Neural cell (in vitro differentiated cells): ENCODE results near the gene AGPAT1. TPM values are rescaled to one million over a fixed set of nuclear protein-coding genes. Genes with fewer than 3 reads are reported as not detected.

Experiments
- H2AFZ ChIP-seq: fragments of 200-600, 300-800 bp; sonication (generic), shearing (Covaris generic); 2 replicates; pipeline ENCODE4 v1.6.0; 2014; ENCODE audit warnings: low read depth, mild to moderate bottlenecking, antibody characterized with exemption, low read length, moderate library complexity
- H3F3A ChIP-seq: fragments of 200-600 bp; shearing (Covaris generic); 2 replicates; pipeline ENCODE4 v1.6.1; 2016; ENCODE audit warnings: mild to moderate bottlenecking, moderate library complexity, mixed read lengths, antibody characterized with exemption, low read length; ENCODE audit not compliant: insufficient read depth, poor library complexity, severe bottlenecking
- H3K27ac ChIP-seq: fragments of 200-600, 300-800 bp; sonication (generic), shearing (Covaris generic); 2 replicates; pipeline ENCODE4 v1.5.1; 2014; ENCODE audit warnings: mild to moderate bottlenecking, low read length, moderate library complexity
- H3K27me3 ChIP-seq: fragments of 300-800, 200-600 bp; sonication (generic), shearing (Covaris generic); 2 replicates; pipeline ENCODE4 v1.6.0; 2014; ENCODE audit warnings: mild to moderate bottlenecking, low read depth, low read length, moderate library complexity; ENCODE audit not compliant: insufficient read depth
- H3K36me3 ChIP-seq: fragments of 300-800, 200-600 bp; sonication (generic), shearing (Covaris generic); 2 replicates; pipeline ENCODE4 v1.5.1; 2014; ENCODE audit warnings: mild to moderate bottlenecking, antibody characterized with exemption, low read length, moderate library complexity; ENCODE audit not compliant: insufficient read depth
- H3K4me2 ChIP-seq: fragments of 300-800, 200-600 bp; sonication (generic), shearing (Covaris generic); 2 replicates; pipeline ENCODE4 v1.6.0; 2014; ENCODE audit warnings: mild to moderate bottlenecking, low read length
- H3K4me3 ChIP-seq: fragments of 300-800, 200-600 bp; sonication (generic), shearing (Covaris generic); 2 replicates; pipeline ENCODE4 v1.5.1; 2014; ENCODE audit warnings: mild to moderate bottlenecking, low read length, moderate library complexity
- H3K79me2 ChIP-seq: fragments of 200-600 bp; shearing (Covaris generic); replicated peaks from 2 replicates; pipeline ENCODE4 v1.6.0; 2014; ENCODE audit warnings: mild to moderate bottlenecking, low read length, moderate library complexity; ENCODE audit not compliant: insufficient read depth
- H3K9ac ChIP-seq: fragments of 300-800, 200-600 bp; sonication (generic), shearing (Covaris generic); 2 replicates; pipeline ENCODE4 v1.6.1; 2016; ENCODE audit warnings: mild to moderate bottlenecking, low read length, mixed read lengths
- H3K9me2 ChIP-seq: fragments of 200-600 bp; shearing (Covaris generic); 2 replicates; pipeline ENCODE4 v1.6.1; 2016; ENCODE audit warnings: mild to moderate bottlenecking, low read length, mixed read lengths; ENCODE audit not compliant: insufficient read depth
- H3K9me3 ChIP-seq: fragments of 200-600, 300-800 bp; sonication (generic), shearing (Covaris generic); 2 replicates; pipeline ENCODE4 v1.6.1; 2016; ENCODE audit warnings: mild to moderate bottlenecking, mixed run types, low read length, moderate library complexity, mixed read lengths
- H4K20me1 ChIP-seq: fragments of 200-600 bp; shearing (Covaris generic); 2 replicates; pipeline ENCODE4 v1.6.1; 2016; ENCODE audit warnings: mild to moderate bottlenecking, mixed run types; ENCODE audit not compliant: insufficient read depth
- EP300 ChIP-seq: fragments of 450-650 bp; conservative IDR thresholded peaks from 2 replicates; pipeline ENCODE4 v1.6.1; 2014; ENCODE audit warnings: antibody characterized with exemption, mild to moderate bottlenecking, moderate library complexity; ENCODE audit not compliant: poor library complexity, severe bottlenecking
- EZH2 ChIP-seq: fragments of 200-600, 300-800 bp; shearing (Covaris generic), sonication (generic); IDR thresholded peaks from 2 replicates; pipeline ENCODE4 v1.6.1; 2014; ENCODE audit warnings: antibody characterized with exemption, low read length, borderline replicate concordance, mild to moderate bottlenecking; ENCODE audit not compliant: insufficient read depth, poor library complexity, severe bottlenecking
- MXI1 ChIP-seq: fragments of 450-650 bp; conservative IDR thresholded peaks from 2 replicates; pipeline ENCODE4 v1.6.1; 2014; ENCODE audit warnings: antibody characterized with exemption, mild to moderate bottlenecking; ENCODE audit not compliant: poor library complexity, severe bottlenecking
- POLR2AphosphoS5 ChIP-seq: IDR thresholded peaks from 2 replicates; pipeline ENCODE4 v1.6.1; 2012
- RAD21 ChIP-seq: fragments of 450-650 bp; conservative IDR thresholded peaks from 2 replicates; pipeline ENCODE4 v1.6.1; 2014; ENCODE audit warnings: antibody characterized with exemption, mild to moderate bottlenecking, moderate library complexity
- SMC3 ChIP-seq: fragments of 450-650 bp; conservative IDR thresholded peaks from 2 replicates; pipeline ENCODE4 v1.6.1; 2014; ENCODE audit warnings: antibody characterized with exemption, mild to moderate bottlenecking, moderate library complexity; ENCODE audit not compliant: poor library complexity
- TAF1 ChIP-seq: IDR thresholded peaks from 2 replicates; pipeline ENCODE4 v1.6.1; 2012; ENCODE audit warnings: low read depth
- polyA plus RNA-seq: library from polyadenylated mRNA; depleted of rRNA; stranded (reverse); fragments of >200 nt; gene quantifications from 2 replicates; pipeline ENCODE4 v1.2.3, GENCODE V29; 2014
- TF ChIP-seq, protein P1 (sequence below): fragments of 450-650 bp; IDR thresholded peaks from 2 replicates; pipeline ENCODE4 v1.5.1; 2014; ENCODE audit warnings: antibody characterized with exemption, mild to moderate bottlenecking, moderate library complexity; ENCODE audit not compliant: poor library complexity, severe bottlenecking
- TF ChIP-seq, protein P2 (sequence below): IDR thresholded peaks from 2 replicates; pipeline ENCODE4 v1.6.1; 2012; ENCODE audit warnings: borderline replicate concordance

AGPAT1 gene
- polyA plus RNA-seq, 1 donor from 2014 or later = 24.7 TPM

DNA sequence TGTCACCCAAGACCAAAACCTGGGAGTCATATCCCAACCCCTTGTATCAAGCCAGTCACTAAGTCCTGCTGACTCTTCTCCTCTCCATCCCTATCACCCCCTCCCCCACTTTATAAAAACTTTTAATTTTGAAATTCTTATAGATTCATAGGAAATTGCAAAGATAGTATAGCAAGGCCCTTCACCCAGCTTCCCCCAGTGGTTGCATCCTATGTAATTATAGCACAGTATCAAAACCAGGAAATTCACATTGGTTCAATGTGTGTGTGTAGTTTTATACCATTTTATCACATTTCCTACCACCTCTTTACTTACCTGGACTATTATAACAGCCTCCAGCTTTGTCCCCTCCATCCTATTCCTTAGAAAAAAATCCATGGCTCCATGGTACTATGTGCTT lies 17.8 kb downstream of the AGPAT1 start:
- Histone ChIP-seq H3K4me2 (no peak overlapping the region), H3K9me3 (no peaks in the 10 kb centered on the region), H3K36me3 (no peaks in the 10 kb centered on the region), H3K27me3 (no peaks in the 10 kb centered on the region), H3K4me3 (no peak overlapping the region), H3K9me2 (no peaks in the 10 kb centered on the region), H3K9ac (no peak overlapping the region), H3F3A (no peaks in the 10 kb centered on the region), H2AFZ (no peak overlapping the region), H3K27ac (no peak overlapping the region), H3K79me2 (peaks cover 9% of the 10 kb centered on the region), H4K20me1 (no peaks in the 10 kb centered on the region)
- no peak for TF ChIP-seq TAF1
- TF ChIP-seq MXI1 = no peak

DNA sequence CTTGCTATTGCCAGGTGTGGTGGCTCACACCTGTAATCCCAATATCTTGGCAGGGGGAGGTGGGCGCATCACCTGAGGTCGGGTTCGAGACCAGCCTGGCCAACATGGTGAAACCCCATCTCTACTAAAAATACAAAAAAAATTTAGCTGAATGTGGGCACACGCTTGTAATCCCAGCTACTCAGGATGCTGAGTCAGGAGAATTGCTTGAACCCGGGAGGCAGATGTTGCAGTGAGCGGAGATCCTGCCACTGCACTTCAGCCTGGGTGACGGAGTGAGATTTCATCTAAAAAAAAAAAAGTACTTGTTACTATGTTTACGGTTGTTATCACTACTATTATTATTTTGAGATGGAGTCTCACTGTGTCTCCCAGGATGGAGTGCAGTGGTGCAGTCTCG lies 19.0 kb downstream of the AGPAT1 start:
- H3K4me2 ChIP-seq = no peak overlapping the region
- H3K27ac ChIP-seq = no peak overlapping the region
- H3F3A ChIP-seq = no peaks in the 10 kb centered on the region
- H3K36me3 ChIP-seq = no peaks in the 10 kb centered on the region
- H2AFZ ChIP-seq = no peak overlapping the region
- no peak overlapping the region for H3K4me3 ChIP-seq
- H3K79me2 ChIP-seq = peaks cover 9% of the 10 kb centered on the region
- TF ChIP-seq EP300 (no peak), TAF1 (no peak), MXI1 (no peak), EZH2 (no peak), RAD21 (no peak), POLR2AphosphoS5 (no peak), SMC3 (no peak)
- TF ChIP-seq, protein P1, sequence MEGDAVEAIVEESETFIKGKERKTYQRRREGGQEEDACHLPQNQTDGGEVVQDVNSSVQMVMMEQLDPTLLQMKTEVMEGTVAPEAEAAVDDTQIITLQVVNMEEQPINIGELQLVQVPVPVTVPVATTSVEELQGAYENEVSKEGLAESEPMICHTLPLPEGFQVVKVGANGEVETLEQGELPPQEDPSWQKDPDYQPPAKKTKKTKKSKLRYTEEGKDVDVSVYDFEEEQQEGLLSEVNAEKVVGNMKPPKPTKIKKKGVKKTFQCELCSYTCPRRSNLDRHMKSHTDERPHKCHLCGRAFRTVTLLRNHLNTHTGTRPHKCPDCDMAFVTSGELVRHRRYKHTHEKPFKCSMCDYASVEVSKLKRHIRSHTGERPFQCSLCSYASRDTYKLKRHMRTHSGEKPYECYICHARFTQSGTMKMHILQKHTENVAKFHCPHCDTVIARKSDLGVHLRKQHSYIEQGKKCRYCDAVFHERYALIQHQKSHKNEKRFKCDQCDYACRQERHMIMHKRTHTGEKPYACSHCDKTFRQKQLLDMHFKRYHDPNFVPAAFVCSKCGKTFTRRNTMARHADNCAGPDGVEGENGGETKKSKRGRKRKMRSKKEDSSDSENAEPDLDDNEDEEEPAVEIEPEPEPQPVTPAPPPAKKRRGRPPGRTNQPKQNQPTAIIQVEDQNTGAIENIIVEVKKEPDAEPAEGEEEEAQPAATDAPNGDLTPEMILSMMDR = no peak
- TF ChIP-seq, protein P2, sequence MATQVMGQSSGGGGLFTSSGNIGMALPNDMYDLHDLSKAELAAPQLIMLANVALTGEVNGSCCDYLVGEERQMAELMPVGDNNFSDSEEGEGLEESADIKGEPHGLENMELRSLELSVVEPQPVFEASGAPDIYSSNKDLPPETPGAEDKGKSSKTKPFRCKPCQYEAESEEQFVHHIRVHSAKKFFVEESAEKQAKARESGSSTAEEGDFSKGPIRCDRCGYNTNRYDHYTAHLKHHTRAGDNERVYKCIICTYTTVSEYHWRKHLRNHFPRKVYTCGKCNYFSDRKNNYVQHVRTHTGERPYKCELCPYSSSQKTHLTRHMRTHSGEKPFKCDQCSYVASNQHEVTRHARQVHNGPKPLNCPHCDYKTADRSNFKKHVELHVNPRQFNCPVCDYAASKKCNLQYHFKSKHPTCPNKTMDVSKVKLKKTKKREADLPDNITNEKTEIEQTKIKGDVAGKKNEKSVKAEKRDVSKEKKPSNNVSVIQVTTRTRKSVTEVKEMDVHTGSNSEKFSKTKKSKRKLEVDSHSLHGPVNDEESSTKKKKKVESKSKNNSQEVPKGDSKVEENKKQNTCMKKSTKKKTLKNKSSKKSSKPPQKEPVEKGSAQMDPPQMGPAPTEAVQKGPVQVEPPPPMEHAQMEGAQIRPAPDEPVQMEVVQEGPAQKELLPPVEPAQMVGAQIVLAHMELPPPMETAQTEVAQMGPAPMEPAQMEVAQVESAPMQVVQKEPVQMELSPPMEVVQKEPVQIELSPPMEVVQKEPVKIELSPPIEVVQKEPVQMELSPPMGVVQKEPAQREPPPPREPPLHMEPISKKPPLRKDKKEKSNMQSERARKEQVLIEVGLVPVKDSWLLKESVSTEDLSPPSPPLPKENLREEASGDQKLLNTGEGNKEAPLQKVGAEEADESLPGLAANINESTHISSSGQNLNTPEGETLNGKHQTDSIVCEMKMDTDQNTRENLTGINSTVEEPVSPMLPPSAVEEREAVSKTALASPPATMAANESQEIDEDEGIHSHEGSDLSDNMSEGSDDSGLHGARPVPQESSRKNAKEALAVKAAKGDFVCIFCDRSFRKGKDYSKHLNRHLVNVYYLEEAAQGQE = no peak
- H3K9me3 ChIP-seq = no peaks in the 10 kb centered on the region
- peaks cover 7% of the 10 kb centered on the region for H3K27me3 ChIP-seq
- no peaks in the 10 kb centered on the region for H4K20me1 ChIP-seq
- no peaks in the 10 kb centered on the region for H3K9me2 ChIP-seq
- H3K9ac ChIP-seq = no peak overlapping the region

DNA sequence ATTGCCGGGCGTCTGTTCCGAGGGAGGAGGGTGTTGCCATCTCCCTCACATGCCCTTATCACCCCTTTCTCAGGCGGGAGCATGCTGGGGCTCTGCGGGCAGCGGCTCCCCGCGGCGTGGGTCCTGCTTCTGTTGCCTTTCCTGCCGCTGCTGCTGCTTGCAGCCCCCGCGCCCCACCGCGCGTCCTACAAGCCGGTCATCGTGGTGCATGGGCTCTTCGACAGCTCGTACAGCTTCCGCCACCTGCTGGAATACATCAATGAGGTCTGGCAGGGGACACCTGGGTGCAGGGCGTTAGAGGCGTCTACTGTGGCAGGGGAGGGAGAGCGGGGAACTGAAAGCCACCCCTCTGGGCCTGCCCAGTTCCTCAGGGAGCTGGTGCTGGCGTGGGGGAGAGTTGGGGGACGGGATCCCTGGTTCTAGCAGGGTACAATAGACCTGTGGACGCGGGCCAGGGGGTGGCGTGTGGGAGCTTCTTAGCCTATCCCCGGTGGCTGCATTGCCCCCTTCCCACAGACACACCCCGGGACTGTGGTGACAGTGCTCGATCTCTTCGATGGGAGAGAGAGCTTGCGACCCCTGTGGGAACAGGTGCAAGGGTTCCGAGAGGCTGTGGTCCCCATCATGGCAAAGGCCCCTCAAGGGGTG lies 21.2 kb downstream of the AGPAT1 start:
- Histone ChIP-seq H3K4me3 (peak overlapping the region; percentile 79), H3K27ac (peak overlapping the region; percentile 93), H4K20me1 (no peaks in the 10 kb centered on the region), H3K4me2 (peak overlapping the region; percentile 82), H3K79me2 (peaks cover 9% of the 10 kb centered on the region), H3K27me3 (peaks cover 28% of the 10 kb centered on the region), H3K9me3 (no peaks in the 10 kb centered on the region), H3K9me2 (no peaks in the 10 kb centered on the region), H2AFZ (peak overlapping the region; percentile 75), H3K9ac (peak overlapping the region; percentile 86), H3F3A (no peaks in the 10 kb centered on the region), H3K36me3 (no peaks in the 10 kb centered on the region)
- TF ChIP-seq SMC3 (peak; percentile 85), POLR2AphosphoS5 (no peak), TAF1 (no peak), EP300 (no peak), EZH2 (no peak), MXI1 (peak; percentile 61), RAD21 (peak; percentile 75)
- TF ChIP-seq, protein P2 = no peak
- TF ChIP-seq, protein P1 = peak; percentile 79
